IMR-90 (cell line): Measurements from ENCODE around the gene MAST3. TPM values are rescaled to one million over a fixed set of nuclear protein-coding genes. Genes with fewer than 3 reads are reported as not detected.

Source experiments
- ATAC-seq: fragments of 200-7000 bp; cut with Tn5 transposase; 2 replicates; pipeline ENCODE4 v1.9.1; 2020; ENCODE audit warnings: low read depth, mild to moderate bottlenecking, moderate library complexity
- BruUV-seq: library from RNA; stranded (reverse); fragments of 400-500 nt; replicated peaks from 2 replicates; lab custom pipeline; 2021; lab: Mats Ljungman, UMichigan
- CTCF ChIA-PET: fragments of 300-600 bp; formaldehyde crosslinking; extraction: SDS; loops from one replicate; lab custom pipeline; 2021; ENCODE audit warnings: antibody characterized with exemption; lab: Yijun Ruan, JAX
- POLR2A ChIA-PET: fragments of 300-600 bp; sonication (Branson Sonifier 250); formaldehyde crosslinking; loops from one replicate; lab custom pipeline; 2022; ENCODE audit warnings: antibody characterized with exemption; ENCODE audit not compliant: unreplicated experiment; lab: Charles Lee
- DNase-seq: peaks from one replicate; pipeline ENCODE4 v3.0.0; 2013
- H2AFZ ChIP-seq: replicated peaks from 2 replicates; pipeline ENCODE3; 2013; ENCODE audit warnings: low read length, mild to moderate bottlenecking; ENCODE audit not compliant: poor library complexity
- H2AK5ac ChIP-seq: 2 replicates; pipeline ENCODE4 v1.6.1; 2013; ENCODE audit warnings: low read depth, low read length, inconsistent platforms
- H2AK9ac ChIP-seq: replicated peaks from 2 replicates; pipeline ENCODE3; 2013; ENCODE audit warnings: mild to moderate bottlenecking, low read depth, low read length, moderate library complexity; ENCODE audit not compliant: poor library complexity
- H2BK120ac ChIP-seq: 2 replicates; pipeline ENCODE4 v1.6.1; 2013; ENCODE audit warnings: low read depth, low read length, inconsistent platforms
- H2BK15ac ChIP-seq: 3 replicates; pipeline ENCODE4 v1.6.1; 2013; ENCODE audit warnings: low read depth, low read length, inconsistent platforms
- H2BK20ac ChIP-seq: 2 replicates; pipeline ENCODE4 v1.6.1; 2013; ENCODE audit warnings: low read depth, mild to moderate bottlenecking, inconsistent platforms, low read length, moderate library complexity
- H2BK5ac ChIP-seq: 2 replicates; pipeline ENCODE4 v1.6.1; 2013; ENCODE audit warnings: mild to moderate bottlenecking, low read depth, low read length, inconsistent platforms; ENCODE audit not compliant: poor library complexity, severe bottlenecking
- H3K14ac ChIP-seq: replicated peaks from 2 replicates; pipeline ENCODE4 v1.6.1; 2013; ENCODE audit warnings: low read depth, low read length, inconsistent platforms
- H3K18ac ChIP-seq: 2 replicates; pipeline ENCODE4 v1.6.1; 2013; ENCODE audit warnings: low read depth, low read length, control low read depth
- H3K23ac ChIP-seq: 2 replicates; pipeline ENCODE4 v1.6.1; 2013; ENCODE audit warnings: low read depth, low read length, inconsistent platforms
- H3K27ac ChIP-seq: 2 replicates; pipeline ENCODE4 v1.5.1; 2013; ENCODE audit warnings: mild to moderate bottlenecking, control low read depth, low read length; ENCODE audit not compliant: insufficient read depth
- H3K27me3 ChIP-seq: 2 replicates; pipeline ENCODE4 v1.6.1; 2013; ENCODE audit warnings: low read length; ENCODE audit not compliant: control insufficient read depth, insufficient read depth
- H3K36me3 ChIP-seq: 2 replicates; pipeline ENCODE4 v1.6.1; 2013; ENCODE audit warnings: low read length, mixed read lengths; ENCODE audit not compliant: control insufficient read depth, insufficient read depth
- H3K4ac ChIP-seq: 2 replicates; pipeline ENCODE4 v1.6.1; 2013; ENCODE audit warnings: low read depth, low read length, inconsistent platforms
- H3K4me1 ChIP-seq: 2 replicates; pipeline ENCODE4 v1.6.1; 2013; ENCODE audit warnings: low read length, mixed read lengths; ENCODE audit not compliant: control insufficient read depth, insufficient read depth
- H3K4me2 ChIP-seq: 2 replicates; pipeline ENCODE4 v1.6.1; 2013; ENCODE audit warnings: low read depth, mild to moderate bottlenecking, control low read depth, low read length, moderate library complexity
- H3K4me3 ChIP-seq: 2 replicates; pipeline ENCODE4 v1.5.1; 2013; ENCODE audit warnings: low read depth, mild to moderate bottlenecking, control low read depth, low read length, moderate library complexity; ENCODE audit not compliant: insufficient read depth
- H3K56ac ChIP-seq: 2 replicates; pipeline ENCODE4 v1.6.1; 2013; ENCODE audit warnings: low read length, inconsistent platforms; ENCODE audit not compliant: insufficient read depth; ENCODE audit errors: extremely low read depth
- H3K79me1 ChIP-seq, 2 experiments: 2 replicates each; pipeline ENCODE4 v1.6.1; 2013; ENCODE audit warnings: low read length in 2 of 2, inconsistent platforms in 1 of 2, low read depth in 1 of 2
- H3K9ac ChIP-seq: 2 replicates; pipeline ENCODE4 v1.6.1; 2013; ENCODE audit warnings: low read depth, low read length, control low read depth
- H3K9me1 ChIP-seq: 2 replicates; pipeline ENCODE4 v1.6.1; 2013; ENCODE audit warnings: low read length, inconsistent platforms; ENCODE audit not compliant: insufficient read depth
- H3K9me3 ChIP-seq: 2 replicates; pipeline ENCODE4 v1.6.1; 2013; ENCODE audit warnings: low read length; ENCODE audit not compliant: control insufficient read depth, insufficient read depth
- H4K20me1 ChIP-seq: 2 replicates; pipeline ENCODE4 v1.6.1; 2013; ENCODE audit warnings: low read length, inconsistent platforms; ENCODE audit not compliant: insufficient read depth
- H4K5ac ChIP-seq: 2 replicates; pipeline ENCODE4 v1.6.1; 2013; ENCODE audit warnings: mild to moderate bottlenecking, low read depth, low read length, control low read depth
- H4K8ac ChIP-seq, 2 experiments: 2 replicates each; pipeline ENCODE4 v1.6.1; 2013; ENCODE audit warnings: low read depth in 2 of 2, low read length in 2 of 2, control low read depth in 1 of 2, inconsistent platforms in 1 of 2
- H4K91ac ChIP-seq: 2 replicates; pipeline ENCODE4 v1.6.1; 2013; ENCODE audit warnings: low read depth, low read length, inconsistent platforms; ENCODE audit not compliant: insufficient read depth
- CHD1 ChIP-seq: IDR thresholded peaks from 2 replicates; pipeline ENCODE4 v1.6.1; 2012; ENCODE audit warnings: low read depth, low read length, improper control_type of control experiment
- MAZ ChIP-seq: IDR thresholded peaks from 2 replicates; pipeline ENCODE4 v1.6.1; 2012; ENCODE audit warnings: low read depth, mild to moderate bottlenecking, low read length, improper control_type of control experiment, moderate library complexity, borderline replicate concordance
- MXI1 ChIP-seq: IDR thresholded peaks from 2 replicates; pipeline ENCODE4 v1.6.1; 2012; ENCODE audit warnings: low read depth, mild to moderate bottlenecking, low read length, moderate library complexity, borderline replicate concordance
- NFE2L2 ChIP-seq: fragments of 150-350 bp; IDR thresholded peaks from 2 replicates; pipeline ENCODE4 v1.6.1; 2016; ENCODE audit warnings: low read depth, mild to moderate bottlenecking, low read length
- POLR2A ChIP-seq: IDR thresholded peaks from 2 replicates; pipeline ENCODE4 v1.6.1; 2012; ENCODE audit warnings: mild to moderate bottlenecking, low read depth, low read length
- RAD21 ChIP-seq: IDR thresholded peaks from 2 replicates; pipeline ENCODE4 v1.6.1; 2012; ENCODE audit warnings: low read length, improper control_type of control experiment
- SMC3 ChIP-seq: fragments of 150-350 bp; IDR thresholded peaks from 2 replicates; pipeline ENCODE4 v1.6.1; 2016; ENCODE audit warnings: low read depth, mild to moderate bottlenecking, antibody characterized with exemption, low read length, moderate library complexity
- WGBS, 2 experiments: methylation state at CpG; one replicate each; pipeline versions ENCODE4 v1.1.5 to v1.1.7; 2013; ENCODE audit warnings: missing lambda C conversion rate in 2 of 2; ENCODE audit not compliant: insufficient read length in 1 of 2; ENCODE audit errors: extremely low coverage in 2 of 2; 5-methylcytosine and 5-hydroxymethylcytosine counted together
- dilution Hi-C: fragments of 300-500 bp; cut with HindIII; formaldehyde crosslinking; loops from one replicate; pipeline ENCODE4 v1.14.3; 2018; ENCODE audit warnings: low sequenced_read_pairs; ENCODE audit not compliant: unreplicated experiment
- in situ Hi-C: fragments of 300-500 bp; cut with MboI; formaldehyde crosslinking; loops from 3 replicates; pipeline ENCODE4 v1.14.3; 2019; ENCODE audit warnings: low sequenced_read_pairs, inconsistent platforms, mixed read lengths
- intact Hi-C: fragments of 100-400 bp; cut with micrococcal nuclease; formaldehyde crosslinking; loops from 2 replicates; pipeline ENCODE4 v1.10.0; 2022
- polyA plus RNA-seq, 3 experiments: library from polyadenylated mRNA; depleted of rRNA; stranded (reverse); fragments of >200 nt; gene quantifications; 2 replicates each; pipeline ENCODE4 v1.2.3, GENCODE V29; 2012; ENCODE audit warnings: low replicate concordance in 1 of 3
- total RNA-seq: library from RNA; depleted of rRNA; stranded (reverse); fragments of >200 nt; gene quantifications from 2 replicates; pipeline ENCODE4 v1.2.3, GENCODE V29; 2012
- TF ChIP-seq, protein P1 (sequence below): fragments of 150-350 bp; IDR thresholded peaks from 2 replicates; pipeline ENCODE4 v1.6.1; 2017; ENCODE audit warnings: mild to moderate bottlenecking, antibody characterized with exemption, low read length, low read depth

MAST3 gene
- total and polyA plus RNA-seq, 2 of the 4 experiments (the other 2 are of a cell fraction), result 1.3 to 4.3 TPM

DNA sequence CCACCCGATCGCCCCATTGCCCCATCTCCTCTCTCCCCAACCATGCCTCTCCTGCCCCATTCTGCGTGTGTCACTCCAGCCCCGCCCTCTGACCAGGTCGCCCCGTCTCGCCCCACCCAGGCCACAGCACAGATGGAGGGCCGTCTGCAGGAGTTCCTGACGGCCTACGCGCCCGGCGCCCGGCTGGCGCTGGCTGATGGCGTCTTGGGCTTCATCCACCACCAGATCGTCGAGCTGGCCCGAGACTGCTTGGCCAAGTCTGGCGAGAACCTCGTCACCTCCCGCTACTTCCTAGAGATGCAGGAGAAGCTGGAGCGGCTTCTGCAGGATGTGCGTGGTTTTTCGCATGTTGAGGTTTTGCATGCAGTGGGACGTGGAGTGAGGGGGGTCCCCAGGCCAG lies 26.2 kb downstream of the MAST3 start:
- H4K8ac ChIP-seq, result no peak overlapping the region
- peaks cover 4% of the 10 kb centered on the region for H3K4me1 ChIP-seq
- ChIA-PET POLR2A (no interaction called here), CTCF (interaction anchor here (0.9 kb wide), 1 partner anchor 120 kb away, joined by 3 read pairs; no protein-coding TSS in a partner anchor)
- no peak overlapping the region for H3K14ac ChIP-seq
- peaks cover 3% of the 10 kb centered on the region; the same call in 1 of the 2 replicates for H3K9me1 ChIP-seq
- 0 out of 2 replicates have a peak, but pooled peaks cover 2% of the 10 kb centered on the region for H4K20me1 ChIP-seq
- H2AFZ ChIP-seq, result no peak overlapping the region
- DNase-seq, result no peak
- no peak overlapping the region for H2BK5ac ChIP-seq
- no peak overlapping the region for H3K56ac ChIP-seq
- no peak overlapping the region for H3K27ac ChIP-seq
- no peak overlapping the region for H3K18ac ChIP-seq
- no peak overlapping the region for H2BK20ac ChIP-seq
- no TSS peak for BruUV-seq
- H2AK9ac ChIP-seq, result no peak overlapping the region
- H3K4me3 ChIP-seq, result no peak overlapping the region
- intact Hi-C loops, result no loop called here
- no peak overlapping the region for H2BK15ac ChIP-seq
- in situ Hi-C loops, result no loop called here
- no peak overlapping the region for H4K91ac ChIP-seq
- no peak overlapping the region for H3K4ac ChIP-seq
- no peak for ATAC-seq
- H3K79me1 ChIP-seq, result peaks cover 0 to 7% of the 10 kb centered on the region in 2 experiments; a peak in 2 of 4 replicates
- TF ChIP-seq RAD21 (no peak), NFE2L2 (no peak), MXI1 (no peak), CHD1 (no peak), MAZ (no peak), SMC3 (no peak), POLR2A (no peak)
- TF ChIP-seq, protein P1, sequence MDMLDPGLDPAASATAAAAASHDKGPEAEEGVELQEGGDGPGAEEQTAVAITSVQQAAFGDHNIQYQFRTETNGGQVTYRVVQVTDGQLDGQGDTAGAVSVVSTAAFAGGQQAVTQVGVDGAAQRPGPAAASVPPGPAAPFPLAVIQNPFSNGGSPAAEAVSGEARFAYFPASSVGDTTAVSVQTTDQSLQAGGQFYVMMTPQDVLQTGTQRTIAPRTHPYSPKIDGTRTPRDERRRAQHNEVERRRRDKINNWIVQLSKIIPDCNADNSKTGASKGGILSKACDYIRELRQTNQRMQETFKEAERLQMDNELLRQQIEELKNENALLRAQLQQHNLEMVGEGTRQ, result no peak
- no peaks in the 10 kb centered on the region for H3K27me3 ChIP-seq
- H3K4me2 ChIP-seq, result no peak overlapping the region
- H3K36me3 ChIP-seq, result peaks cover 46% of the 10 kb centered on the region
- no peak overlapping the region for H2AK5ac ChIP-seq
- dilution Hi-C loops, result no loop called here
- H3K9ac ChIP-seq, result no peak overlapping the region
- no peak overlapping the region for H4K5ac ChIP-seq
- H3K23ac ChIP-seq, result no peak overlapping the region
- H3K9me3 ChIP-seq, result no peaks in the 10 kb centered on the region
- H2BK120ac ChIP-seq, result no peak overlapping the region
- WGBS, 2 experiments, result 91% methylated on average over 19 of the region's 26 CpGs; no CpG with 5 or more reads in 1 of the 2 experiments
